ENCODE results near the gene DNAL1.

Gene DNAL1

DNA sequence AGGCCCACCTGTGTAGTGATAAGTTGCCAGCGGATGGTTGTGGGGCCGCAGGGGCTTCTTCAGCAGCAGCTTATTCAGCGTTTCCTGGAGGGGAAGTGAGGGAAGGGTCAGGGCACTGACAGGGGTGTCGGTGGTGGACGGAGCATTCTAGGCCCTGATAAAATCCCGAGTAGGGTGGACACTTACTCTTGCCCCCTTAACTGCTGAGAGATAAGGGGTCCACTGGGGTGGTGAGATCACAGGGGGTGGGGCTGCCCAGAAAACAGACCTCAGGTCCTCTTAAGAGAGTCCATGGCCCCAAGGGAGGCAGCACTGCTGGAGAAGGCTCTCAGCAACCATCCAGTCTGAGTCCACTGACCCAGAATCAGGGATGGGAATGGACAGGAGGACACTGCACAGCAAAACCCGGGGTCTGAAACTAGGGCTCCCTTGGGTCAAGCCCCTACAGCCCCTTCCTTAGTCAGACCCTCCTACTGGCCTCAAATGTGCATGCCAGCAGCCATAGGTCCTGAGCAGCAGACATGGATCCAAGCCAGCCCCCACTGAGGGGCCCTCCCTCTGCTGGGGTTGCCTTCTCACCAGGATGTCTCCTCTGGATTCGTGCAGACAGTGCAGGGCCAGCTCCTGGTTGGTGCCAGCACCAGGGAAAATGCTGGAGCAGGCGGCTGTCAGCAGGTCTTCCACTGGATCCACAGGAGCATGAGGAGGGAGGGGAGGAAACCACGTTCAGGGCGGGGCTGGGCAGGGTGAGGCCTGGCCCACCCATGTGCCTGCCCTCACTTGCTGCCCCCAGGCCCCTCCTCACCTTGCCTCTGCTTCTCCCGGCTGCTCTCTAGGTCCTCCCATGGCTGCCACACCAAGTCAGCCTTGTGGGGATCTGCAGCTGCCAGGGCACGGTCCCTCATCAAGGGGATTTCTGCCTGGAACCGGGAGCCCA lies 81.5 kb downstream of the DNAL1 start:
- no peak for DNase-seq

DNA sequence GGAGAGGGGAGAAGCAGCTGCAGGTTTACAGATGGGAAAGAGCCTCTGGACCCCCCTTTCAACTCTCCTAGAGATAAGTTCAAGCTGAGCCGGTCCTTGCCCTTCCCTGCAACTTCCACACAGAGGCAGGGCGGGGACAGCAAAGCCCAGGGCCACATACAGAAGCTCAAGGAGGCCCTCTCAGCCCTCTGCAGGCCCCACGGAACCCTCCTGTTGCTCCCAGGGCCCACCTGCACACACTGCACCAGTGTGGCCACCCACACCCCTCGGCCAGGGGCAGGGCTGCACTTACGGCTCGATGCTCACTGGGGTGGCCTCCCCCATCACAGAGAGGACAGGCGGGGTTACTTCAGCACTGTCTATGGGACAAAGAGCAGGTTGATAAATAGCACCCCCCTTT lies 82.4 kb downstream of the DNAL1 start:
- DNase-seq = no peak

DNA sequence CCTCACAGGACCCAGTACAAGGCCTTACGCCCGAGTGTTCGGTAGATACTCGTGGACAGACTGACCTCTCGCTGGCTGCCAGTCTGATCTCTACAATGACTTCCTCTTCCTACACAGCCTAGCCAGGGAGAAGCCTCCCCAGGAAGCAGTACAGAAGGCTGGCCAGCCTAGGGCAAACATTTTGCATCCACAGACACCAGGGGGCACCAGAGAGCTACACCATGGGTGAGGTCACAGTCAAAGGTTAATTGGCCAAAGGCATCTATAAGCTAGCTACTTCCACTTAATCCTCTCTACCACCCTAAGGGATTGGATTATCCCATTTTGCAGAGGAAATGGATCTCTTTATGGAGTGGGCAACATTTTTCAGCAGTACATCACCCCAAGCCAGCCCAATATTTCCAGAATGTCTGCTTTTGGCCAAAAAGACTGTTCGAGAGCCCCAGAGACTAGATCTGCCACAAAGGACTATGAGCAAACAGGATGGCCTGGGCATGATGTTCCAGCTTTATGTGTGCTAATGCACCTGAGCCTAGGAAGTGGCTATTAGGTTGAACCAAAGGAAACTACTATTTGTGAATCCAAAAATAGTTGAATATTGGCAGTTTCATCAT lies 84.0 kb downstream of the DNAL1 start:
- peak; percentile 50 for DNase-seq

DNA sequence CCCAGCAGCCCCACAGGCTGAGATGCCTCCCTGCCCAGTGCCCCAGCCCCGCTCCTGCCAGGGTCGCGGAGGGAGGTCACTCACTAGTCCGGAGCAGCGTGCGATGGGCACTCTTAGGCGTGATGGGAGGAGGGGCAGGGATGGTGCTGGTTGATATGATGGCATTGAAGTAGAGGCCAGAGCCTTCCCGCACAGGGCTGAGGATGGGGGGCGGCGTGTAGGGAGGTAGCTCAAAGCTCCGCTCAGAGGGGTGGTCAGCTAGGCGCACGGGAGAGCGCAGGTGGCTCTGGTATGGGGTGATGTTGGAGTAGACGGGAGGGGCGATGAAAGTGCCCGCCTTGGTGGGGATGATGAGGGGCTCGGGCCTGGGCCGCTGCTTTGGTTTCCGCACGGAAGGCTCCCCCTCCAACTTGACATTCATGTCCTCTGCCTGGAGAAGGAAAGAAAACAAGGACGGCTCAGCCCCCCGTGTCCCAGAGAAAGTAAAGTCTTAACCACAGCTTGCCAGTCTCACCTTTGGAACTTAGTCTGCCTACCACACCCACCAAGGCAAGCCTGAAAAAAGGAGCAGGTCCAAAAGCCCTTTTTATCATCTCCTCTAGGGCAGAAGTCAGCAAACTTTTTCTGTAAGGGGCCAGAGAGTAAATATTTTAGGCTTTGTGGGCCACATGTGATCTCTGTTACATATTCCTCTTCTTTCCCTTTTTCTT lies 84.9 kb downstream of the DNAL1 start:
- DNase-seq = no peak

DNA sequence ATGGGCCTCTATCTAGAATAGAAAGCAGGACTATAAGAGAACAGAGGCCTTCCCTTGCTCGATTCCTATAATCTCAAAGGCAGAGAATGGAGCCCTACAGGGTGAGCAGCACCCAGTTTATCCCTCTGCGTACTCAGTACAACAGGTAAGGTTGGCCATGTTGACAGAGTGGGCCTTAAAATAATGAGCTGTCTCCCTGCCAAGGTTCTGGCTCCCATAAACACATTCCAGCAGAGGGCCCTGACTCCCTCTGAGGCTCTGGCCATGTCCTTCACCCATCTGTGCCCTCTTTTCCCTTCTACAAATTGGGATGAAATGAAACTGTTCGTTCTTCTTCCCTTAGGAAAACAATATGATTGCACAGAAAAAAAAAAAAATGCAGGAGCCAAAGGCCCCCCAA lies 86.3 kb downstream of the DNAL1 start:
- no peak for DNase-seq

DNA sequence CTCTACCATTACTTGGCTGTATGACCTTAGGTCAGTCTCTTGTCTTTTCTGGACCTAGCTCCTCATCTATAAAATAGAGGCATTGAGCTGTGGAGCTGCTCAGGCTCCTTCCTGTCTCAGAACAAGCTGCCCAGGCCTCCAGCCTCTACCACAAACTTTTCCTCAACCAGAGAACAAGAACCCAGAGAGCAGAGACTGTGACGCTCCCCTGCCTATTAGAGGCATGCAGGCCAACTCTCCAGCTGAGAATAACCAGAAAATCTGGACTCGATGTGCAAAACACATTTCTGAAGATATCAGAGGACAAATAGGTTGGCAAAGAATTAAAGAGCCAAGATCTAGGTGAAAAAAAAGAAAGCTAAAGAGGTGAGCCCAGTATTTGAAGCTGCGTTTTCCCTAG lies 87.2 kb downstream of the DNAL1 start:
- DNase-seq = no peak

DNA sequence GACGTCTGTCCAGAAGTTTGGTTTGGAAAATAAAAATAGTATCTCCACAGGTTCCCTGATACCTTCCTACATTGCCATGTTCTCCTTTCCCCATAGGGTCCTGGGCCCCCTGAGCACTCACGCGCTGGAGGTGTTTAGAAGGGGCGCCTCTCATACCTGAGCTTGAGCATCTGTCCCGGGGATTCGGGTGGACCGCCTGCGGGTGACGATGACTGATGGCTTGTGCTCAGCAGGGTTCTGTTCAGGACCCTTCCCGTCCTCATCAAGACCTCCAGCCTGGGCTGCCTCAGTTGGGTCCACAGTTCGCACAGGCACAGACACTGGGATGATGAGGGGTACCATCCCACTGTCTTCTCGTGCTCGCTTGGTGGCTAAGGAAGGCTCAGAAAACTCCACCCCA lies 92.1 kb downstream of the DNAL1 start:
- no peak for DNase-seq

DNA sequence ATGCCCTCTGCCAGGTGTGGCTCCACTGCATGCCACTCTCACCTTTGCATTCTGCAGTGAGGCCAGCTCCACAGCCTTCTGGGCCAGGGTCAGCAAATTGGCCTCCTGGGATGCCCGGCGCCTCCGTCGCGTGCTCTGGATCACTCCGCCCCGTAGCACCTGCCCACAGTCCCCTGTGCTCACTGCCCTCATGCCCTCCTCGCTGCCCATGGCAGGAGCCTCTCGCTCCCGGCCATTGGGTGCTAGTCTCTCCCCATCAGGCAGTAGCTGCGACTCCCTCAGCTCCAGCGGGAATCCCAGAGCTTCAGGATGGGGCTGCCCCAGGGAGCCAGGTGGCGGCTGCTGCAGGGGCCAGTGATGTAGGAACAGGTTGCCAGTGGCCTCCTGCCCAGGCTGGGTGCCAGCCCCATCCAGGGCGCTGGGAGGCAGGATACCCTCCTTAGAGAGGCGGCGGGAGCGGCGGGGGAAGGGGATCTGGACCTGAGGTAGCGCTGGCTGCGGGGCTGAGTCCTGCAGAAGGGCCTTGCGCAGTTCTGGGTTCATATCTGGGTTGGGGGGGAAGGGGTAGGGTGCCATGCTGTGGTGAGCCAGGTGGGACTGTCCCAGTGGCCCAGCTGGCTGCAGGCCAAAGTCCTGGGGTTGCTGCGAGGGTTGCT lies 93.9 kb downstream of the DNAL1 start:
- DNase-seq = no peak

DNA sequence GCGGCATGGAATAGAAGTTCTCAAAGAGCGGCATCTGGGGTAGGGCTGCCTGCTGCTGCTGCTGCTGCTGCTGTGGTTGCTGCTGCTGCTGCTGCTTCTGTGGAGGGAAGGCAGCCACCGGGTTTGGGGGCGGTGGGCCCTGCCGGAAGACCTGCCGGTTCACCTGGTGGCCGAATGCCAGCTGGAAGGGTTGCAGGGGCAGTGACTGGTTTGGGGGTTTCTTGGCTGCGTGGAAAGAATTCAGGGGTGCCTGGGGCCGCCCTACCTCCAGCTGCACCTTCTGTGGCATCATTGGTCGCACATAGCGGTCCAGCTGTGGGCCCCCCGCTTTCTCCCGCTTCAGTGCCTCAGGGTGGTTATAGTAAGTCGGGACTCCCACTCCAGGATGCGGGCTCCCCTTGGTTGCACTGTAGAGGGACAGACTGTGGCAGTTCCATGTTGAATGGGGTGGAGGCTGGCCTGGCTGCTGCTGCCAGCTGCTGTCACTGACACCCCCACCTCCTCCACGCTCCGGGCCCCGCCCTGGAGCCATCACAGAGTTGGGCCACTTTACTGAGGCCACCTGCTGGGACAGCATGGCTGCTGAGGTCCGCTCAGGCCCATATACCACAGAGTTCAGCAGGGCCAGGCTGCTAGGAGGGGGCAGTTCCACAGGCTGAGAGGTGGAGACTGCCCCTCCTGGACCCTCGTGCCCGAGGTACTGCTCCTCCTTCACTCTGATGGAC lies 94.5 kb downstream of the DNAL1 start:
- DNase-seq = no peak

DNA sequence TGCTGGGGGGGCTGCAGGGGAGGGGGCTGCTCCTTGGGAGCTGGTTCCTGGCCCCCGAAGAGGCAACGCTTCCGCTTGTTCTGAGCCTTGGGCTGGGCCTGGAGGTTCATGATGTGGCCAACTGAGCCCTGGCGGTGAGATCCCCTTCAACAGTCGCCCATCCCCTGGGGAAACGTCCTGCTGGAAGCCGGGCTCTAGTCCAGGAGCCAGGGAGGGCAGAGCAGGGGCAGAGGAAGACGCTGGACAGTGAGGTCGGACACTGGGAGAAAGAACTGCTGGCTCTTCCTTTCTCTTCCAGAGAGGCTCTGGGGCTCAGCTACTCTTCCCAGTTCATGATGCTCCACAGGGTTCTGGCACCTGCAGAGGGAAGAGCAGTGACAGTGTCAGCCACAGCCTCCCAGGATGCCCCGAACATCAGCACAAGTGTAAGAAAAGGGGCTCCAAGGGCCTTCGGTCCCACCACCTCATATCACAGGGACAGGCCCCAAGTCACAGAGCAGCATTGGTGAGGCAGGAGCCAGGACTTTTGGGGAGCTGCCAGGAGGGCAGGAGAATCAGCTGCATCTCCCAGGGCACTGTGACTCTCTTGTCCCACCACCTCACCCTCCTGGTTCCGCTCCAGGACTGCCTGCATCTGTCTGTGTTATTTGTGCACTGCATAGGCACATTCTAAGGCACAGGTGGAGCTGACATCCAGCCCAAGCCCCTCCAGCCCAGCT lies 95.3 kb downstream of the DNAL1 start:
- no peak for DNase-seq

DNA sequence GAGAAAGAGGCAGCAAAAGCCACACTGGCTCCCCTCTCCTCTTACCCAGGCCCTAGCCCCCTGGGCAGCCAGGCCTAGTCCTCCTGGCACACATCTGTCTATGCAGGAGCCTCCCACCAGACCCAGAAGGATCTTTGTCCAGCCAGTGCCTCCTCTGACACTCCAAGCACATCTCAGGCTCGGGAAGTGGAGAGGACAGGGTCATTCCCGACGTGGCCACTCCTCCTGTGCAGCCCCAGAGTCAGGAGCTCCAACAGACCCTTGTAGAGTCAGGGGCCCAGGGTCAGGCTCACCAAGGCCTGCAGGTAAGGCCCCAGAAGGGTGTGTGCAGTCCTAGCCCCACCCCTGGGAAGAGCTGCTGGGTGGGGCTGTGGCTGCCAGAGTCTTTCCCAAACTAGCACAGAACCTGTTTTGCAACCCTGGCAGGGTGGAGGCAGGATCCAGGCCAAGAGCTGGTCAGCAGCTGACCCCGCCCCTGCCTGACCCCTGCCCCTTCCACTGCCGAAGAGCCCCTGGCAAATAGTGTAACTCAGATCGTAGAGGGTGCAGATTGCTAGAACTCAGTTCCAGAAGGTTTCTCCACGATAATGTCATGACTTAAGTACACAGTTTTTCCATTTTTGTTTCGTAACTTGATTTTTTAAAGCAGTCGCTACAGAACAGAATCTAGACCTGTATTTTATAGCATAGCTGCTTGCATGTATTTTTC lies 96.0 kb downstream of the DNAL1 start:
- no peak for DNase-seq

DNA sequence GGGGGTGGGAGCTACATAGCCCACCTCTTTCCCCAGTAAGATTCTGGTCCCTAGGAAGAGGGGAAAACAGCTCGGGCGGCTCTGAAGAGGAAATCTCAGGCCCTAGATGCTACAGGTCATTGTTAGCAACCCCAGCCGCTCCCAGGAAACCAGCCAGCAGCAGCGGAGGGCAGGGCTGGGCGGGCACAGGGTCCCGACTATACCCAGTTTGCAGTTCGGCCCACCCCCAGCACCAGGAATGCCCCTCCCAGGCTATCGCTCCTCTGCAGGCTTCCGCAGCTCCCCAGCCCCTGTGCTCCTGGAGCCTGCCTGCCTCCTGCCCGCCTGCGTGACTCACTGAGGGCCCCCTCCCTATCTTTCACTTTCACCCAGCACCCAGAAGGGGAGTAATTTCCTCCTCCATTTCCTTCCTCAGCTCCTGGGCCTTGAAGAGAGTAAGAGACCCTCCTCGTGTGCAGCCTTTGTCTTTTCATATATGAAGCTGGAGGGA lies 96.6 kb downstream of the DNAL1 start:
- peak; percentile 89 for DNase-seq

DNA sequence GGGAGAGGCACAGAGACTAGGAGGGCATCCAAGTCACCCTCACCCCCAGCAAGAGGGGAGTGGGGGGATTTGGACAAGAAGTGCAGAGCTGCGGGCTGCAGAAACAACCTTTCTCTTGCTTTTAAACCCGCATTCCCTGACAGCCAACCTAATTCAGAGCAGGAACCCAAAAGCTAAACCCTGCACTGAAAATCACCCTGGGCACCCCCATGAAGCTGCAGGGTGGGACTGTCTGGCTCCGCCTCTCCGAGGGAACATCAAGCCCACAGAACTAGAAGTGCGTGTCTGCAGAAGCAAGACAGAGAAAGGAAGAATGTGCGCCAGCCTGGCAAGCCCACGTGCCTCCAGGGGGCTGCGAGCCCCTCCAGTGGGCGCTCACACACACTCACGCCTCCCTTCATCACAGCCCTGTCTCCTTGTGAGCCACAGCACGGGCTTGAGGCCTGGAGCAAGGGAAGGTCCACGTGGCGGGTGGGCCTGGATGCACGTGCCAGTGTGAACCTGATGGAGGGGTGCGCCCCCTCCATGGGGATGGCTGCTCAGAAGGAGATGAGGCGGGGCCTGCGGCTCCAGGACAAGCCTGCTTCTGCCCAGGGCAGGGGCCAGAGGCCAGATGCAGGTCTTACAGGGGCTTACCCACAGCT lies 97.2 kb downstream of the DNAL1 start:
- DNase-seq = peak; percentile 63

DNA sequence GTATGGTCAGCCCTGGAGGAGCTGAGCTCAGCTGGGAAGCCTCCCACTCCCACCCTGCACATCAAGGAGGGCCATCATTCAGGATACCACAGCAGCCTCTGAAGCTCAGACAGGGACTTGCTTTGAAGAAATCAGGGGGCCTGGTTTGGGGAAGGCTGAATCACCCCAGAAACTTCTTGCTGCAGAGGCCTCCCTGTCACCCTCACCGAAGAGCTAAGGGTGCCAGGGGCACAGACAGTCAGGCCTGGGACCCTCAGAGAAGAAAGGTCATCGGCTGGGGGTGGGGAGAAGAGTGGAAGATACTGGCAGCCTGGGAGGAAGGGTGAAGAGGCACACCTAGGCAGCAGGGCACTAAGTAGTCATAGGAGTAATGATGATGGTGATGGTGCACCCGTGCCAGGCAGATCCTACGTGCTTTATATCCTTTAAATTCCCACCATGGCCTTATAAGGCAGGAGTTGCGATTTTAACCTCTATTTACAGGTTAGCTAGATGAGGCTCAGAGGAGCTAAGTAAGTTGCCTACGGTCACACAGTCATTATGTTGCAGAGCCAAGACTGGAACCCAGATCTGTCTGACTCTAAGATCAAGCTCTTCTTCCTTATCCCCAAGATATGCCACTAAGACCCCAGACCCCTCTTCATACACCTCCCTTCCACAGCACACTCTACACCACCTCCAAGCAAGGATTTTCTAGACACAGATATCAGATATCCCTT lies 97.9 kb downstream of the DNAL1 start:
- no peak for DNase-seq

DNA sequence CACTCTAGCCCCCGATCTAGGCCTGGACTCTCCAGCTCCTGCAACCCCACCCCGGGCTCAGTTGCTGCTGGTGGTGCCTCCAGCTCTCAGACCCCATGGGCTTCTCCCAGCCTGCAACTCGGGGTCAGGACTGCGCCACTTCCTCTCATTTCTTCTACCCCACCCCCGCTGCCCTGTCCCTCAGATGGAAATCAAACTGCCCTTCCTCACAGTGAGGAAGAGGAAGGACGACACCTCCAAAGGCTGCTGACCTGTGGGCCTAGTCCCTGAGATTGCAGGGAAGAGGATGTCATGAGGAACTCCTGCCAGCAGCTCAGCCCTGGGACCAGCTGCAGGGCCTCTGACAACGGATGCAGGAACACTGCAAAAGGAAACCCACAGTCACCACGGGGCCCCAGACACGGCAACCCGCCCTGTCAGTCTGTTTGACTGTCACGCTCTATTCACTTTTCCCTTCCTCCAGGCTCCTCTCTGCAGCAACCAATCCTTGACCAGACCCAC lies 98.7 kb downstream of the DNAL1 start:
- DNase-seq = peak; percentile 81

DNA sequence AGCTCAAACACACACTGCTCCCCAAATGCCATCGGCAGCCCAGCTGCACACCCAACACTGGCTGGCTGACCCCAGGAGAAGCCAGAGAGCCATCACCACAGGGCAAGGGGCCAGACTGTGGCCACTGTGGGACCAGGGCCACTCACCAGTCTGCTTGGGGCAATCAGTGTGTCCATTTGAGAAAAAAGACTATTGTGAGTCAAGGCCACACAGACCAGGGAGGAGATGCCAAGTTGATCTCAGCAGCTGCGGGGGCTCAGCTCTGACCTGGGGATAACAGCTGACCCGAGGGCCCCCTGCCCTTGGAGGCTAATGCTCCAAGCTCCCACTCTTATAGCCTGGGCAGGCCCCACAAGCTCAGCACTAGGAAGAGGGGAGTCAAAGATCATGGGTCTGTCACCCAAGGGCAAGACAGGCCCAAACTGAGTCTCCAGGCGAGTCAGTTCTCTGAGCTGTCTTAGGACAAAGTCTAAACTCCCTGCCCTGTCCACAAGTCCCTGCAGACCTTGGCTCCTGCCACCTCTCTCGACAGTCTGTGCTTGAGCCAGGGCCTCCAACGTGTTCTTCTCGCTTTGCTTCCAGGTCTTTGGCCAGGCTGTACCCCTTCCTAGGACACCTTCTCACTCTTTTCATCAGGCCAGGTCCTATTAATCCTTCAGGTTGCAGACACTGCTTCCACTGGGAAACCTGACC lies 99.5 kb downstream of the DNAL1 start:
- DNase-seq = no peak

DNA sequence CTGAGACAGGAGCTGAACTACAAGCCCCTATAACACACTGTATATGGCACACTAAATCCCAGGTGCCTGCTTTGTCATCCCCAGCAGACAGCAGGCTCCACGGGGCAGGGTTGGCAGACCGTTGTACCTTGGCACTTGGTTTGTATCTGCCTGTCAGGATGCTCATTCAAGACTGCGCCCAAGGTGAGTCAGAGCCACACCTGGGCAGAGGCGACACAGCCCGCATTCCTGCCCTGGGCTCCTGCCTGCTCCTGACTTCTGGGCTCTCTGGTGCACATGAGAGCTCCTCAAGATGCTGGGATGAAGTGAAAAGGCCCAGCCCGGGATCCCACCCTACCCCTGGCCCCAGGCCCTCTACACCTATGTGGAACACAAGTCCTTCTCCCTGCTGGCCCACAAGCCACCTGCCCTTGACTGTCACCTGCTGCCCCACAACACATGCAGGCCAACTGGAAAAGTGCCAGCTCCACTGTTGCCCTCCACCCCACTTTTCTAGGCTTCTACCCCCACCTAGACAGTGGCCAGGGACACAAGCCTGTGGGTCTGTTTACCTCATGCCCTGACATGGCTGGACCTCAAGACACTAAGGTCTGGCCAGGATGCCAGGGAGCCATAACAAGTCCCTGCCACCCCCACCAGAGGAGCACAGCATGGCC lies 100.2 kb downstream of the DNAL1 start:
- DNase-seq = no peak
